Hypothalamus (tissue), 51 donors: ENCODE measurements around the gene DLGAP1.
"Not testable (repeated sequence)": the region's sequence is repeated elsewhere in the genome, so short reads cannot be mapped to it uniquely, and the experiment has no call there.

Experiments
- DNase-seq, 51 donors: peaks; one replicate each; lab custom pipeline; 2025; lab: John Stamatoyannopoulos, UW

Gene DLGAP1

DNA sequence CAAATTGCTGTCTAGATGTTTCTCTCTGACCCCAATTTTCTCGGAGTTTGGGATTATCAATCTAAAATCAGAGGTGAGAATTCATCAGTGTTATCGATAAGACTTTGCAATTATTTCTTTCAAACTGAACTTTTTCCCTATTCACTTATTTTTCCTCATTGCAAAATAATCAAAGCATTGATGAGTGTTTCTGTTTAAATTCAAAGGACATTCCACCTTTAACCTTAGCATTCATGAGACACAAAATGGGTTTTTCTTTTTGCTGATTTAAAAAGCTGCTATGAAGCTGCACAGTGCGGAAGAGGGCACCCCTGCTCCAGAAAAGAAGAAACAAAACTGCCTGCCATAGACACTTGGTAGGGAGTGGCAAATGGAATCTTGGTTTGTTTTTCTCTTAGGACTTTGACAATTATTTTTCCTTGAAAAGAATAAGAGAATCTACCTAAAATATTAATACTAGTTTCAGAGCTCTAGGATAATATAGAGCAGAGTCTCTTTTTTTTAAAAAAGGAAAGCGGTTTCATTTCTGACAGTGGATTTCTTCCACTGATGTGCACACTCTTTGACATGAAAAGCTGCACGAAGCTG is 801.8 kb downstream of the DLGAP1 start:
- peak in 1 of 51 donors; percentile 33 for DNase-seq

DNA sequence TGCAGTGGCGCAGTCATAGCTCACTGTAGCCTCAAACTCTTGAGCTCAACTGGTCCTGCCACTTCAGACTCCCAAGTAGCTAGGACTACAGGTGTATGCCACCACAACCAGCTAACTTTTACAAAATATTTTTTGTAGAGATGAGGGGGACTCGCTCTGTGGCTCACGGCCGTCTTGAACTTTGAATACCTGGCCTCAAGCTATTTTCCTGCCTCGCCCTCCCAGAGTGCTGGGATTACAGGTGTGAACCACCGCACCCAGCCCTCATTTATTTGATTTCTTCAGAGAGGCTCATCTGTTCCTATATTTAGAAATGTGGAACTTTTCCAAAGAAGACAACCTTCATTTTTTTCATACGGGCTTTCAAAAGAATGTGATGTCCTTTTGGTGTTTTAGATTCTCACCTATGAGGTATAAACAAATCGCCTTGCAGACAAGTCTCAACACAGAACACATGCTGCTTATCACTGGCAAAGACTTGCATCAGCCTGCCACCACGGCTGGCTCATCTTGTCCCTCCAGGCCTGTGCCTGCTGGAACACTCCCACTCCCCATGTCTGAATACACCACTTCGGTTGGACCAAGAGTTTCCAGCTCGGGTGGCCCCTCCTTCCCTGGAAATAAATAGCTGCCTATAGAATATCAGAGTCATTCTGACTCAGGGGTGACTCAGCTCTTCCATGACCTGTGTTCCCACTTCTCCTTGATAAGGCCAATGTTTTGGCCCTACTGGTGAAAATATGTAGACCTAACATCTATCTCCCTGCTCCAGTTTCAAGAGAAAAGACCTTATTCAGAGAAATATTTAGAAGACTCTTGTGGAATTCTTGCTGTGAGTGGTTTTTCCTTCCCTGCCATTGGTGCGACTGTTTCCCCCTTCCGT is 802.5 kb downstream of the DLGAP1 start:
- peak in 1 of 51 donors; percentile 73 for DNase-seq

DNA sequence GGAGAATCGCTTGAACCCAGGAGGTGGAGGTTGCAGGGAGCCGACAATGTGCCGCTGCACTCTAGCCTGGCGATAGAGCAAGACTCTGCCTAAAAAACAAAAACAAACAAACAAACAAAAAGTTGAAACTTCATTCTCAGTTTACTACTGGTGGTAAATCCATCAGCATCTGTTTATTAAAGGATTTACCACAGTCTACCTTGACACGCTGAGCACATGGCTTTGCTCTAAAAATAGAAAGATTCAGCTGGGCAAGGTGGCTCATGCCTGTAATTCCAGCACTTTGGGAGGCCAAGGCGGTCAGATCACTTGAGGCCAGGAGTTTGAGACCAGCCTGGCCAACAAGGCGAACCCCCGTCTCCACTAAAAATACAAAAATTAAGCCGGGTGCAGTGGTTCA is 803.8 kb downstream of the DLGAP1 start:
- DNase-seq: no peak

DNA sequence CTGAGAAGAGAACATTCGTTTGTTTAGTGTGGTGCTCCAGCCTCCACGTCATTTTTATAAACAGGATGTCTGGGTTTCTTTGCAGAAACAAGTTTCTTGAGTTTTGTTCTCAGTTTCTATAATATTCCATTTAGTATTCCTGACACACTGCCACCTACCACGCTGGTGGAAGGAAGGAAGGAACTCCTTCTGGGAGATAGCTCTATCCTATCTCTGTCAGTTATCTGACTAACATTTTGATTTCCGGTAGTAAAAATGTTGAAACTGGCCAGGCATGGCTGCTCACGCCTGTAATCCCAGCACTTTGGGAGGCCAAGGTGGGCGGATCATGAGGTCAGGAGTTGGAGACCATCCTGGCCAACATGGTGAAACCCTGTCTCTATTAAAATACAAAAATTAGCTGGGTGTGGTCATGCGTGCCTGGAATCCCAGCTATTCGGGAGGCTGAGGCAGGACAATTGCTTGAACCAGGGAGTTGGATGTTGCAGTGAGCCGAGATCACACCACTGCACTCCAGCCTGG is 804.5 kb downstream of the DLGAP1 start:
- not testable (repeated sequence) for DNase-seq

DNA sequence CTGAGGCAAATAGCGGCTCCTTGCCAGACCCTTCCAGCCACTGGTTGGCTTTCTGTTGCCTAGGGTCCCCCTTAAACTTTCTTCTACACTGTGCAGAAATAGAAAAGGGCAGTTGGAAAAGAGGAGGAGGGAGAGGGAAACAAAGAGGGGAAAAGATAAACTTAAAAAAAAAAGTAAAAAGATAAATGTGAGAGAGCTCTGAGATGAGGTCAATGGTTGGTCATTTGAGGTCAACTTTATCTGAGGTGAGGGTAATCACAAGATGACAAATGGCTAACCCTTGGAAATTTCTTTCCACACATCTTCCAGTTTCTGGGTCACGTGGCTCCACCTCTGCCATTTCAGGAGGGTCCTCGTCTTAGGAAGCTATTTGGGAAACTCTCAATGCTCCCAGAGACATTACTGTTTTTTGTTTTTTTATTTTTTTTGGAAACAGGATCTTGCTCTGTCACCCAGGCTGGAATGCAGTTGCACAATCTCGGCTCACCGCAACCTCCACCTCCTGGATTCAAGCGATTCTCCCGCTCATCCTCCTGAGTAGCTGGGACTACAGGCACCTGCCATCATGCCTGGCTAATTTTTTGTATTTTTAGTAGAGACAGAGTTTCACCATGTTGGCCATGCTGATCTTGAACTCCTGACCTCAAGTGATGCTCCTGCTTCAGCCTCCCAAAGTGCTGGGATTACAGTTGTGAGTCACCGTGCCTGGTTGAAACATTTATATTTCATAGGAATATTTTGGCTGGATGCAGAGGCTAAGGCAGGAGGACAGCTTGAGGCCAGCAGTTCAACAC is 805.3 kb downstream of the DLGAP1 start:
- no peak for DNase-seq

DNA sequence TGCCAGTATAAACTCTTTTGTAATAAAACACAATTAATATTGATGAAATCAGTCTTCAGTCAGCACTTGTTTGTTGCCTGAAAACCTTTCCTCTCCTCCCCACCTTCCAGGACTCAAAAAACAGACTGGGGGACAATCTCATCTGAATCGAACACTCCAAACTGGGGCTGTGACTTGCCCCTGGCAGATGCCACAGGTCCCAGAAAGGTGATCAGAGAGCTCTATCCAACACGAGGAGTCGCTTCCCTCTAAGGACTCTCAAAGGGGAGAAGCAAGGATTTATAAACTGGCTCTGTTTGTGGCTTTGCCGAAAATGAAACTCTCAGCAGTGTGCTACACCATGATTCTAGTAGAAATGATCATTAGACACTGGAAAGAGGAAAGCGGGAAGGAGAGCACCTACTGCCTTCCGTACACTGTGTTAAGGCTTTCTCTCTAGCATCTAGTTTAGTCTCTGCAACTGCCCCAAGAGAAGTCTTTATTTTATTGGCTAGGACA is 805.9 kb downstream of the DLGAP1 start:
- DNase-seq: no peak

DNA sequence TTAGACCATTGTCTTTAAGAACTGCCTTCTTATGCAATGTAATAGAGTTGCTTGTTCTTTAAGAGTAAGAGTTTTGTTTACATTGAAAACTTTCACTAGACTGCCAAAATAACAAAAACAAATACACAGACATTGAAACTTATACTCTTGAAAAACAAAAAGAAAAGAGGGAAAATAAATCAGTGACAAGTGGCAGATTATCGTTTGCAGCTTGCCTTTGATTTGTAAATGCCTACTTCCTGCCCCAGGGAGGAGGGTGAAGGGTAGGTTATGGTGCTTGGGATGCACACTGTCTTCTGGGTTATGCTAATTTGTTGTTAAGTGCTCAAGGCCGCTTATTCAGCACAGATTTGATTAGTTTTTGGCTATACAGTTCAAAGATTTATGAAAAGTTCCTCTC is 806.5 kb downstream of the DLGAP1 start:
- DNase-seq: no peak

GRCh38 chr18:3648200-3648599 is 806.9 kb downstream of the DLGAP1 start:
- DNase-seq: no peak

- DNase-seq: no peak
These were observed 807.5 kb downstream of the DLGAP1 start for GRCh38 chr18:3647636-3648035.

- no peak for DNase-seq
These were observed 809.5 kb downstream of the DLGAP1 start for GRCh38 chr18:3645384-3646156.

DNA sequence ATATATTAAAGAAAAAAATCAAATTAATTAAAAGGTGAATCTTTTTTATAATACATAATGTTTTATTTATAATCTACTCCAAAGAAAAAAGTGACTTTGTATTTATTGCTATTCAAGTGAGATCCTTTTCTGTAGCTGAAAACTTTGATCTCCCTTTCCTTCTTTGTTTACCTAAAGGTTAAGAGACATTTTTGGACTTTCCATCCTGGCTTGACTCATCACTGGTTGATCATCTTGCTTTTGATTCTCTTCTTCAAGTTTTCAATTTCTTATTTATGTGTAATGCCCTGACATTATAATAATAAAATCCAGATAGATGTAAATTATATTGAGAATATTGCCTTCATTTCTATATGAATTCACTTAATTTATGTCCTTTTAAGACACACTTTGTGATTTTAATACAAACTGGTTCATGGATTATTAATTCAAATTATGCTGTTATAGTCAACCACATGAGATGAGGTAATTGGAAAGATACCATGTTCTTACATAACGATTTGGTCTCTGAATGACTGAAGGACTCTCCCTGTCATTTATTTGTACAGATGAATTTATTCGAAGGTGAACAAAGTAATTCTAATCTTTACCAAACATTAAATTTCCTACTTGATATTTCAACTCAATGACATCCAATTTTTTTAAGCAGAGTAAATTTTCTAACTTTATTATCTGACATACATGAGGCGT is 820.7 kb downstream of the DLGAP1 start:
- no peak for DNase-seq

DNA sequence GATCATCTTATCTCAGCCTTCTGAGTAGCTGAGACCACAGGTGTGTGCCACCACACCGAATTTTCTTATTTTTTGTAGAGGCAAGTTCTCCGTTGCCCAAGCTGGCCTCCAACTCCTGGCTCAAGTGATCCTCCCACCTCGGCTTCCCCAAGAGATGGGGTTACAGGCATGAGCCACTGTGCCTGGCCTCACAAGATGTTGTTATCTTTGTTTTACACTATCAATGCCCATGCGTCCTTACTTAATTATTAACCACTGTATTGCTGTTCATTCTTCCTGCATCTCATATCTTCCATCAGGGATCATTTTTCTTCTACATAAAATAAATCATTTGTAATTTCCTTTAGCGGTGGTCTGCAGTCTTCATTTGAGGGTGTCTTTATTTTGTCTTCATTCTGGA is 823.2 kb downstream of the DLGAP1 start:
- no peak for DNase-seq

GRCh38 chr18:3626929-3627458 is 828.1 kb downstream of the DLGAP1 start:
- no peak for DNase-seq

GRCh38 chr18:3625742-3626091 is 829.4 kb downstream of the DLGAP1 start:
- no peak for DNase-seq

DNA sequence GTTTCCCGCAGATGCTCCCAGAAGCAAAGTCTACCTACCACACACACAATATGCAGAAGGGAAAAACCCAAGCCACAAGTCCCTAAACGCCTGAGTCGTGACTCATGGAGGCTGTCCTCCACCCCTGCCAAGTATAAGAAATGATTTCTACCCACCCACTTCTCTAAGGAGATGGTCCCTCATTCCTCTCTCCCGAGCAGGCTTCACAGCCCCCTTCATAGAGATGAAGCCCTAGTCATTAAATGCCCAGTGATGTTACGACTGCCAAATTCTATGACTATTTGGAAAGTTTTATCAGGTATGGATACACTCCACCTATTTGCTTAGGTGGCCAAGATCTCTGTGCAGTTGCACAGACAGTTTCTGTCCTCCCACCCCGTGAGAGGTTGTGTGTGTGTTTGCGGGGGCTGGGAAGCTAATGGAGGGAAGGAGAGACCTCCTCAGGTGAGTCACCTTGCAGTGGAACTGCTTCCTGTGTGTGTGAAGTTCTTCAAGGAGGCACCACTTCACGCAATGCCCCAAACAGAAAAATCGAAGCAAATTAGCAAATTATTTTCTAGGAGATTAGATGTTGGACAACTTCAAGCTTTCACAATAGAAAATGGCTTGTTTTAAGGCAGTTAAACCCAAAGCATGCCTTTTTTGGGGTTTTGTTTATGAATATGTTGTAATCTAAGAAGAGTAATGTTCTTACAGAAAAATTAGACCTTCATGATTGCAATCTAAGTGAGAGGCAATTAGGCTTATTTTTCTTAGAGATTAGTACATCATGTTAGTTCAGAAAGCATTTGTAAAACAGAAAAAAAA is 830.0 kb downstream of the DLGAP1 start:
- DNase-seq: peak in 1 of 51 donors; percentile 23

GRCh38 chr18:3624546-3624934 is 830.6 kb downstream of the DLGAP1 start:
- no peak for DNase-seq

- DNase-seq: peak in 9 of 51 donors; percentile 3 to 71 (median 19)
These were observed 831.1 kb downstream of the DLGAP1 start for GRCh38 chr18:3623769-3624545.
